ENCODE data around the gene CXCL16. TPM values are rescaled to one million over a fixed set of nuclear protein-coding genes. Genes with fewer than 3 reads are reported as not detected.

Gene CXCL16
- total RNA-seq, 1 experiment from 2014 or later, result 4.5 TPM

DNA sequence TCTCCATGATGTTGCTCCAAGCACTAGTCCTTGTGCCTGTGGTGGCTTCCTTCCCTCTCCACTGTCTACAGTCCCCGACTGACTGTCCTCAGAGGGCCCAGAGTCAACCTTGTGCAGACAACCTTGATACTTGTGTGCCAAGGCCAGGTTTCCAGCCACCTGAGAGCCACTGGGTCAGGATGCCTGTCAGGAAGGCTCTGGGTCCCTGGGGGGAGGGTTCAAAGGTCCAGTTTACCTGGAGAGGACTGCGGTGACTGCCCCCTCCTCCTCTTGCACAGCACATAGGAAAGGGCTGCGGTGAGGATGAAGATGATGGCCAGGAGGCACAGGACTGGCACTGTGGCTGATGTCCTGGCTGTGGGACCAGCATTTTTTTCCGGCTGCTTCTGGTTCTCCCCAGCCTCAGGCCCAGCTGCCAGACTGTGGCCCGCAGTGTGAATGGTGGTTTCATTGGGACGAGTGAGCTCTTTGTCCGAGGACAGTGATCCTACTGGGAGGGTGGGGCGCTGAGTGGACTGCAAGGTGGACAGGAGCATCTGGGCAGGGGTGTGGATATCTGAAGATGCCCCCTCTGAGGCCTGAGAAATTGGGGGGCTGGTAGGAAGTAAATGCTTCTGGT, 4.8 kb downstream of the CXCL16 start:
- H3K27me3 ChIP-seq (ENCODE audit: insufficient read depth, low read length), result peaks cover 18% of the 10 kb centered on the region
- H3K27ac ChIP-seq (ENCODE audit: insufficient read length, low read depth, low read length), result no peak overlapping the region
- peaks cover 18% of the 10 kb centered on the region for H3K23me2 ChIP-seq (ENCODE audit: insufficient read length, low read depth, low read length, poor library complexity, severe bottlenecking)
- no peak overlapping the region for H3K9ac ChIP-seq (ENCODE audit: extremely low read depth, insufficient read length, low read length)
- no peak overlapping the region for H2BK5ac ChIP-seq (ENCODE audit: insufficient read length, low read length)
- no peaks in the 10 kb centered on the region for H4K20me1 ChIP-seq (ENCODE audit: control insufficient read depth, insufficient read depth, insufficient read length)
- TF ChIP-seq, protein P1, sequence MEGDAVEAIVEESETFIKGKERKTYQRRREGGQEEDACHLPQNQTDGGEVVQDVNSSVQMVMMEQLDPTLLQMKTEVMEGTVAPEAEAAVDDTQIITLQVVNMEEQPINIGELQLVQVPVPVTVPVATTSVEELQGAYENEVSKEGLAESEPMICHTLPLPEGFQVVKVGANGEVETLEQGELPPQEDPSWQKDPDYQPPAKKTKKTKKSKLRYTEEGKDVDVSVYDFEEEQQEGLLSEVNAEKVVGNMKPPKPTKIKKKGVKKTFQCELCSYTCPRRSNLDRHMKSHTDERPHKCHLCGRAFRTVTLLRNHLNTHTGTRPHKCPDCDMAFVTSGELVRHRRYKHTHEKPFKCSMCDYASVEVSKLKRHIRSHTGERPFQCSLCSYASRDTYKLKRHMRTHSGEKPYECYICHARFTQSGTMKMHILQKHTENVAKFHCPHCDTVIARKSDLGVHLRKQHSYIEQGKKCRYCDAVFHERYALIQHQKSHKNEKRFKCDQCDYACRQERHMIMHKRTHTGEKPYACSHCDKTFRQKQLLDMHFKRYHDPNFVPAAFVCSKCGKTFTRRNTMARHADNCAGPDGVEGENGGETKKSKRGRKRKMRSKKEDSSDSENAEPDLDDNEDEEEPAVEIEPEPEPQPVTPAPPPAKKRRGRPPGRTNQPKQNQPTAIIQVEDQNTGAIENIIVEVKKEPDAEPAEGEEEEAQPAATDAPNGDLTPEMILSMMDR (conservative IDR thresholded peaks at IDR 0.05), result no peak
- H3K4me1 ChIP-seq (ENCODE audit: insufficient read depth, low read length), result no peaks in the 10 kb centered on the region
- no CpG with 5 or more reads among the region's 8 CpGs for WGBS (ENCODE audit: extremely low coverage, insufficient read length, low lambda C conversion rate)
- H3K4me2 ChIP-seq (ENCODE audit: insufficient read depth, insufficient read length, low read length), result no peak overlapping the region
- no peak overlapping the region for H4K91ac ChIP-seq (ENCODE audit: insufficient read length, low read depth, low read length)
- H2BK120ac ChIP-seq (ENCODE audit: low read depth, low read length, poor library complexity, severe bottlenecking), result no peak overlapping the region
- Mint-ChIP-seq H3K4me1 (peaks cover 10 to 16% of the 10 kb centered on the region in 2 experiments), H3K4me3 (no peak overlapping the region), H3K36me3 (ENCODE audit: insufficient read depth in 1 of 3, low read depth in 3 of 3) (peaks cover 0 to 9% (median 0%) of the 10 kb centered on the region in 3 experiments; a peak in 2 of 7 replicates), H3K9me3 (no peaks in the 10 kb centered on the region; a peak in 1 of 5 replicates), H3K27me3 (ENCODE audit: low read depth) (peaks cover 49% of the 10 kb centered on the region), H3K27ac (no peak overlapping the region)
- H3K14ac ChIP-seq (ENCODE audit: insufficient read depth, low read length), result no peak overlapping the region
- H3K79me2 ChIP-seq (ENCODE audit: insufficient read depth, low read length), result no peaks in the 10 kb centered on the region
- H2BK20ac ChIP-seq (ENCODE audit: low read depth, low read length, poor library complexity, severe bottlenecking), result no peak overlapping the region
- H3K18ac ChIP-seq (ENCODE audit: insufficient read length, low read depth, low read length), result no peak overlapping the region
- H2AK5ac ChIP-seq (ENCODE audit: insufficient read length, low read length), result no peak overlapping the region
- no peak overlapping the region for H2AFZ ChIP-seq (ENCODE audit: low read length)
- H2BK12ac ChIP-seq (ENCODE audit: insufficient read length, low read depth, low read length), result no peak overlapping the region
- H4K5ac ChIP-seq (ENCODE audit: insufficient read length, low read depth, low read length), result no peak overlapping the region
- no peaks in the 10 kb centered on the region for H3K9me3 ChIP-seq (ENCODE audit: control insufficient read depth, low read depth, low read length)
- no peak for DNase-seq
- H3T11ph ChIP-seq (ENCODE audit: low read length), result no peak overlapping the region
- no peak overlapping the region for H2BK15ac ChIP-seq (ENCODE audit: low read depth, low read length)
- H3K79me1 ChIP-seq (ENCODE audit: insufficient read depth, low read depth, low read length, poor library complexity, severe bottlenecking), result no peaks in the 10 kb centered on the region
- H3K4ac ChIP-seq (ENCODE audit: low read depth, low read length), result no peak overlapping the region
- H4K8ac ChIP-seq (replicated peaks; ENCODE audit: insufficient read length, low read depth, low read length), result no peak overlapping the region
- no peak overlapping the region for H3K23ac ChIP-seq (ENCODE audit: insufficient read length, low read depth, low read length)
- no peak overlapping the region for H3K56ac ChIP-seq (ENCODE audit: insufficient read length, low read depth, low read length)

Measured in H9 (cell line).